Measurements from ENCODE around the gene TXN. TPM values are rescaled to one million over a fixed set of nuclear protein-coding genes. Genes with fewer than 3 reads are reported as not detected.
"Not testable (repeated sequence)": the region's sequence is repeated elsewhere in the genome, so short reads cannot be mapped to it uniquely, and the experiment has no call there.

The TXN gene
- total RNA-seq, 1 donor from 2014 or later: 98.9 TPM

DNA sequence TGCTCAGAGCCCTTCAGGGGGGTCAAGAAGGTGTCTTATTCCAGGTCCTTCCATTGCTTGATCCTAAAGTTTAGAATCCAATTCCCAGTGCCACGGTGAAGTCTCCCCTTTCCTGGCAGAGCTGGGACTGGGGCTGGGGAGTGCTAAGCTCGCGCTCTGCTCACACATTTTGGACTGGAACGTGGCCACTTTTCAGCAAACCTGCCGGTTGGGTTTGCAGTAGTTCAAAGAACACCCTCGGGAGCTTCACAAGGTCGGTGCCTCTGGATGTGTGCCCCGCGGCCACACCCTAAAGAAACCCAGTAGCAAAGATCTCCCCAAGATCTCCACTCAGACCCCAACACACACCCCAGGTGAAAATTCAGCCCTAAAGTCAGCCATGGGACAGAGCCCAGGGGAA lies 48.3 kb downstream of the TXN start, which contains the start of gene C9orf152:
TSS of gene C9orf152 (minus strand) at position 129 of the 400 bp plus-strand sequence. CDS start 580 bp downstream, outside the sequence.
- no peak for DNase-seq

DNA sequence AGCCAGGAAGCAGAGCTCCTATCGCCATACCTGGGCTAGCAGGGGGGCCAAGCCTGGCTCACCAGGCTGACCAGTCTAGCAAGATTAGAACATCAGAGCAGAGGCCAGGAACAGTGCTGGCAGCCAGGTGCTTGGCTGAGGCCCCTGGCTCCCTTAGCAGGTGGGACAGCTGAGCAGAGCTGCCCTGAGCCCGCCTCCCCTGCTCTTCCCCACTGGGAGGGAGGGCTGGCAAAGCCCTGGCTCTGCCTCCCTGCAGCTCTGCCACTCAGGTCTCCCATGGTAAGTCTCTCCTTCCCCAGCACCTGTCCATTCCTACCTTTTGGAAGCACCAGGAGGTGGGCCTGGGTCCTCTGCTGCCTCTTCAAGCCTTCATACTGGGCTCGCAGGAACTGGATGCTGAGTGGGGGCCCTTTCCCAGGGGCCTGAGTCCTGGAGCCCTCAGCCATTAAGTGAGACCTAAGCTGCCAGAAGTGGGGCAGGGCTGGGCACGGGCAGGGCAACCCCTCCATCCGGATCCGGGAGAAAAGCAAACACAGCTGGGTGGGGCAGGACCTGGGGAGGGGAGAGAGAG lies 49.2 kb downstream of the TXN start:
- no peak for DNase-seq

DNA sequence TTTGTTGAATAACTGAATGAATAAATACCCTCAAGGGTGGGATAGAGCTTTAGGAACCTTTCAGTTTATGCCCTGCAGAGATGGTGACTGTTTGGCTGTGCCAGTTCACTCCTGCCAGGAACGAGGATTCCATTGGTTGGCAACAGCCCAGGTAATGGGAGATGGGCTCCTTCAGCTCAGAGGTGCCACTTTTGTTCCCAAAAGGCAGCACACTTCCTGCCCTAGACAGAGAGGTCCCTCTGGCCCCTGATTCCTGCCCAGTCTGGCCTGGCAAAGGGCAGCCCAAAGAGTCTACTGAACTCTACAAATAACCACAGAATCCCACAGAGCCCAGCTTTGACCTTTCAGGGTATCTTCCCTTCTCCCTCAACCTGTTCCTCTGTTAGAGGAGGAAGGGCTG lies 49.9 kb downstream of the TXN start:
- DNase-seq: no peak

DNA sequence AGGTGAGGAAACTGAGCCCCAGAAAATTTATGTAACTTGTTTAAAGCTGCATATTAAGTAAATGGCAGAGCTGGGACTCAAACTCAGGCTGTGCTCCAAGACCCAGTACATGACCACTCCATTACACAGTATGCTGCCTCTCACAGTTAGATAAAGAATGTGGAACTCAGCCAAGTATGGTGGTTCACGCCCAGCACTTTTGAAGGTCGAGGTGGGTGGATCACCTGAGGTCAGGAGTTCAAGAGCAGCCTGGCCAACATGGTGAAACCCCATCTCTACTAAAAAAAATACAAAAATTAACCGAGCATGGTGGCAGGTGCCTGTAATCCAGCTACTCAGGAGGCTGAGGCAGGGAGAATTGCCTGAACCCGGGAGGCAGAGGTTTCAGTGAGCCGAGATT lies 50.7 kb downstream of the TXN start:
- not testable (repeated sequence) for DNase-seq

DNA sequence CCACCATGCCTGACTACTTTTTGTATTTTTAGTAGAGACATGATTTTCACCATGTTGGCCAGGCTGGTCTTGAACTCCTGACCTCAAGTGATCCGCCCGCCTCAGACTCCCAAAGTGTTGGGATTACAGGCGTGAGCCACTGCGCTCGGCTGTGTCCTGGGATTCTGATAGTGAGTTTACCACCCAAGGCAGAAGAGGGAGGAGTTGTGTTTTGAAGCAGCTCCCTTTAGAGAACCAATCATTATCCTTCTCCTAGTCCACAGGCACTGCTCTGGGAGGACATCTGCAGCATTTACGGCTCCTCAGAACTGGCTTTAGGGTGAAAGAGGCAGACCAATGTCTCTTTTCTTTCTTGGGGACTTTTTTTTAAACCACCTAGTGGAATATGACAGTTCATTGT lies 54.1 kb downstream of the TXN start:
- DNase-seq: no peak

DNA sequence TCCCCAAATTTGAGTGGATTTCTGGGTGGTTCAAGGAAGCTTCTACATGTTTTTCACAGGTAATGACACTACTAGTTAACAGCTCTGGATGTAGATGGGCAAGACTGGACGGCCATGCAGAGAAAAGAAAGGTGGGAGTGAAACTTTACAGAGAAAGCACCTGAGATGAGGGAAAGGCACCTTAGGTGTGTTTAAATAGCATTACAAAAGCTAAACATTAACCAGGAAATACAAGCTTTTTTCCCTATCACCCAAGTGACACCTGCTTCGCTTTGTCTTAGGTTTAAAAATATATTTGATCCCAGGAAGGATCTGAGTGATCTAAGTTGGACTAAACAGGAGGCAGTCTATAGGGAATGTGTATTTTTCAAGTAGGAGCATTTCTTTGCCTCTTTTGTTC lies 56.7 kb downstream of the TXN start:
- DNase-seq: no peak

DNA sequence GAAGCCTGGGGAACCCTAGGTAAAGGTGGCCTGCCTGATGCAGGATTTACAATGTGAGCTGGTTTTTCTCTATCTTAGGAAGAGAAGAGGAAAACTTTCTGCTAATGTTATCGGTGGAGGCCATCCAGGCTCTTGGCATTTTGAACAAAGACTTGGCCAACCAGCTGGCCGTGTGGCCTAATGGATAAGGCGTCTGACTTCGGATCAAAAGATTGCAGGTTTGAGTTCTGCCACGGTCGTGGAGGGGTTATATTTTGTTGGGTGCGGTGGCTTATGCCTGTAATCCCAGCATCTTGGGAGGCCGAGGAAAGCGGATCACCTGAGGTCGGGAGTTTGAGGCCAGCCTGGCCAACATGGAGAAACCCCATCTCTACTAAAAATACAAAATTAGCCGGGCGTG lies 58.0 kb downstream of the TXN start:
- no peak for DNase-seq

DNA sequence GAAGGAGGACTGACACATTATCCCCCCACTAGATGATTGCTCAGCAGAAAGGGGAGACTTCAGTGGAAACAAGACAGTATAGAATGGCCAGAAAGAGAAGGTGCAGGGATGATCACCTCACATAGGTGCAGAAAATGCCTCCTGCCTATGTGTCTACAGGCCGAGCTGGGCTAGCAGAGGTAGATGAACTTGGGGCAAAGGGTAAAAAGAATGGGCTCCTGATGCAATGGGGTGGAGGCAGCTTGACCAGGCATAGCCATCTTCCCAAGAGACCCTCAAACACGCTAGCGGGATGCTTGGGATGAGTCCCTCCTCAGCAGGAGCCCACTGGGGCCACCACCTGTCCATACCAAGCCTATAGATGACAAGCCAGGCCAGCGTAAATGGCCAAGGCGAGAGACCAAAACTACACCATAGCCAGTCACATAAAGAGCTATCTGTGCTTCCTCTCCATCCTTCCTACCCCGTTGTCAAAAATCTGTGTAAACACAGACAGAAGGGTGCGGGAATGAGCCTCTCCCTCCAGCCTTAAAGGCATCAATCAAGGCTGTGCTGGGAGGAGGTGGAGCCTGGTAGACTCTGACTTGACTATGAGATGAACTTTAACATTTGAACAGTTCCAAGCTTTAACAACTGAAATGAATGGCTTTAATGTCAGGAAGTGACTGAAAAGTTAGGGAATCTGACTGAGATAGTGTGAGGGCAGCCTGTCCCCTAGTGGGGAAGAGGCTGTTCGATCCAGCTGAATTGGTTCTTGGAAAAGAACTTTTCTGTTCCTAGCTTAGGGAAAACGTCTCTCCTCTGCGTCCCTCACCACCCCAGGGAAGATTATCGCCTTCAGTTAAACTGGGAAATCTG lies 58.7 kb downstream of the TXN start:
- no peak for DNase-seq

DNA sequence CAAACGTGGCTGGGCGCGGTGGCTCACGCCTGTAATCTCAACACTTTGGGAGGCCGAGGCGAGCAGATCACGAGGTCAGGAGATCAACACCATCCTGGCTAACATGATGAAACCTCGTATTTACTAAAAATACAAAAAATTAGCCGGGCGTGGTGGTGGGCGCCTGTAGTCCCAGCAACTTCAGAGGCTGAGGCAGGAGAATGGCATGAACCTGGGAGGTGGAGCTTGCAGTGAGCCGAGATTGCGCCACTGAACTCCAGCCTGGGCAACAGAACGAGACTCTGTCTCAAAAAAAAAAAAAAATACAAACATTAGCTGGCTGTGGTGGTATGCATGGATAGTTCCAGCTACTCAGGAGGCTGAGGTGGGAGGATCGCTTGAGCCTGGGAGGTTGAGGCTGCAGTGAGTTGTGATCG lies 60.2 kb downstream of the TXN start:
- not testable (repeated sequence) for DNase-seq

Other genes starting within 250 kb of the TXN start
- not detected for gene C9orf152, start 48.3 kb downstream of the TXN start, total RNA-seq
- not detected for gene TXNDC8, start 81.4 kb upstream of the TXN start, total RNA-seq